NCI-H82 treated with DMSO at 0.1 percent for 48 hours (cell line): ENCODE measurements around the gene CLDN22.
"Not testable (repeated sequence)": the region's sequence is repeated elsewhere in the genome, so short reads cannot be mapped to it uniquely, and the experiment has no call there.

Experiments used
- DNase-seq: peaks from one replicate; lab custom pipeline; 2025; ENCODE audit not compliant: unreplicated experiment; lab: John Stamatoyannopoulos, UW

CLDN22 gene

DNA sequence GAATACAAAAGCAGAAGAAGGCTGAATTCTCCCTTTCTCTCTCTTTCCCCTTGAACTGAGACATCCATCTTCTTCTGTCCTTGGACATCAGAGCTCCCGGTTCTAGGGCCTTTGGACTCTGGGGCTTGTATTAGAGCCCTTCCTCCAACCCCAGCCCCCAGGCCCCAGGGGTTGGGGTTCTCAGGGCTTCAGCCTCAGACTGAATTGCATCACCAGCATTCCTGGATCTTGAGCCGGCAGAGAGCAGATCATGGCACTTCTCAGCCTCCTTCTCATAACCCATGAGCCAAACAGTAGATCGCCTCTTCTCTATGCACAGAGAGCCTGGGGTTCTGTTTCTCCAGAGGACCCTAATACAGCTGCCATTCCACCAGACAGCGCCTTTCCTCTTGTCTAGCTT, 27.5 kb upstream of the CLDN22 start:
- no peak for DNase-seq

DNA sequence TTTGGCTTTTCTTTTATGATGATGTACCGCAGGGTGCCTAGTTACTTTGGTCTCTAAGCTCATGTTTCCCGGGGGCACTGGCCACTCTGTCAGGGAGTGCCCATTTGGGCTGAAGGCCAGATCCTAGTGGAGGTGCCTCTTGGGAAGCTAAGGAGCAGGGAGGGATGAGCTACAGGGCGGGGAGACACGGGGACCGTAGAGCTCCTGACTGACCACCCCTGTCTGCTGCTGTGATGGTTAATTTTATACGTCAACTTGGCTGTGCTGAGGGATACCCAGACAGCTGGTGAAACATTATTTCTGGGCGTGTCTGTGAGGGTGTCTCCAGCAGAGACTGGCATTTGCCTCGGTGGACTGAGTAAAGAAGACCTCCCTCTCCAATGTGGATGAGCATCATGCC, 27.1 kb upstream of the CLDN22 start:
- no peak for DNase-seq

DNA sequence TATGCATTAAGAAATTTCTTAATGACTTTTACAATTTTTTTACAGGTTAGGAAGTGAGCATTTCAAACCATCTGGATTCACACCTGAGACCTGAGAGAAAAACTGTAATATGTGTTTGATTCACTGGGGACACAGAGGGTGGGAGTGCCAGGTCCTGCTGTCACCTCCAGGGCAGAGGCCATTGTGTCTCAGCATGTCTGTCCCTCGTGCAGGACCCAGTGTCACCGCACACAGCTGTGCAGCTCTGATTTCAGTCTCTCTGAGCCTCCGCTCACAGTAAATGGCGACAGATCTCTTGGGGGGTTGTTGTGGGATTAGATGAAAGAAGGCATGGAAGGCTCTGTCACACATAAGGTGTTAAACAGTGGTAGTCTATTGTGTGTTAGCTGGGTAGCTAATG, 25.2 kb upstream of the CLDN22 start:
- no peak for DNase-seq

DNA sequence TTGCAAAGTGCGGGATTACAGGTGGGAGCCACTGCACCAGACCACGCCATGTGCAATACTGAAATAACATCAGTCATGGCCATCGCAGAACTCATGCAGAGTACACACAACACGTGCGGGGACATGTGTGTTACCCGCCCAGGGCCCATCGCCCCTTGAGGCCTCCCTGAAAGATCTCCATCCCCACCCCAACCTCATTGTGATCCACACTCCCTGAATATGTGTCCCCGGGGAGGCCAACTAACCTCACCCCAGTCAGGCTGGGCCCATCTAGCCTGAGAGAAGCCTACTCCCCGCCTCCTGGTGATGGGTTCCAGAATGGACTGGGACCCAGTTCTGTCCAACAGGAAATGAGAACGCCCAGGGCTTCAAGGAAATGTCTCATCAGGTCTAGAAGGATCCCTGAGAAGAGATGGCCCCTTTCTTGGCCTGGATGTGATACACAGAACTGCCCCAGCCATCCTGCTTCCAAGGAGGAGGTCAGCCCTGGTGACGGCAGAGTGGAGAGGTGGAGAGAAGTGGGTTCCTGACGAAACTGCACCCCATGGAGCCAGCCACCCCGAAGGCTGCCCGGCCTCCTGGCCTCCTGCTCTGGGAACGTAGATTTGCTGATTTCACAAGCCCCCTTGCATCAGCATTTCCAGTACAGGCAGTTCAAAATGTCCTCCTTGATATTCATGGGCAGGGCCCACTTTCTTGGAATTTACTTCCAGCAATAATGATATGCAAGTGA, 24.6 kb upstream of the CLDN22 start:
- DNase-seq, result no peak

DNA sequence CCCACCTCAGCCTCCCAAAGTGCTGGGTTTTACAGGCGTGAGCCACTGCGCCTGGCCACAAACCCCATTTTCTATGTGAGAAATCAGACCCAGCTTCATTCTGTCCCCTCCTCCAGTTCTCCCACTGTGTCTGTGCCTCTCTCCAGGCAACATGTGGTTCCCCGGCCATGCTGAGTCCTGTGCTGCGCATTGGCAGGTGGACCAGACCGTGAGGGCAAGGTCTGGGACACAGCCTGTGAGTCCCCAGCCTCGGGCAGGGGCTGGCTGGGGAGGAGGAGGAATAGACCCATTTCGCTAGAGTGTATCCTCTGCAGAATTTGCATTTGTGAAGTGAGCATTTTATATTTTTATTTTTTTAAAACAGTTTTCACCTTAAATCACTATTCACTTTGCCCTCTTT, 23.7 kb upstream of the CLDN22 start:
- no peak for DNase-seq

DNA sequence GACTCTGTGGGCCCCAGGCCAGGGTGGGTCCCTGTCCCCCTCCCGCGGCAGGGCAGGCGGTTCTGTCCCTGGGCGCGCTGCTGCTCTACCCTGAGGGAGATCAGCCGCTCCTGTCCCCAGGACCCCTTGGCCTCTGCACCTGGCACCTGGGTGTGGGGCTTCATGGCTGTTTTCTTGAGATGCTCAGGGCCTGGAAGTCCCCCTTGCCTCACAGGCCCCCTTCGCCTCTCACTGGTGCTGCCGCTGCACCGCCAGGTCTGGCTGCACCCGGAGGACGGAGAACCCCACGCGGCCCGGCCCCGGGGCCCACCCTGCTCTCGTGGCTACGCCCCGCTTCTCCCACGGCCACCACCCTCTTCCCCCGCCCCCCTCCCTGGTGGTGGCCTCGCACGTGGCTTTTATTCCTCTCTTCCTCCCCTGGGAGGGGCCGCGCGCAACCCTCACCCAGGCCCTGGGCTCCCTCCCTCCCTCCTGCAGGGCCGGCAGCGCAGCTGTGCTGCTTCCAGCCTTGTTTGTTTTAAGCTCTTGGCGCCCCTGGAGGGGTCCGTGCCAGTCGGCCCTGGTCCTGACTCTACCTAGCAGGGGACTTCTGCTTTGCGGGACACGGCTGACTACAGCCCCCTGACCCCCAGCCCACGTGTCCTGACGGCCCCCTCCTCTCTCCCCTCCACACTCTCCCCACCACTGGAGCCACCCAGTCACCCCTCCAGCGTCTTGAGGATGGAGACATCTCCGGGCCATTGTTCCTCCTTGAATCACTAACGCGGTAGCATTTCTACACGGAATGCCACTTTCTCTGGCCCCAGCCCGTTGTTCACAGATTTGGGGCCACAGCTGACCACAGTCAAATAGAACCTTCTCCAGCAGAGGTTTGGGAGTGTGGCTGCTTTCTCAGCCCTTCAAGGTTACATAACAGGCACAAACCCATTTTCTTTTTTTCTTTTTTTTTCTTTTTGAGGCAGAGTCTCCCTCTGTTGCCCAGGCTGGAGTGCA, 22.8 kb upstream of the CLDN22 start:
- no peak for DNase-seq

DNA sequence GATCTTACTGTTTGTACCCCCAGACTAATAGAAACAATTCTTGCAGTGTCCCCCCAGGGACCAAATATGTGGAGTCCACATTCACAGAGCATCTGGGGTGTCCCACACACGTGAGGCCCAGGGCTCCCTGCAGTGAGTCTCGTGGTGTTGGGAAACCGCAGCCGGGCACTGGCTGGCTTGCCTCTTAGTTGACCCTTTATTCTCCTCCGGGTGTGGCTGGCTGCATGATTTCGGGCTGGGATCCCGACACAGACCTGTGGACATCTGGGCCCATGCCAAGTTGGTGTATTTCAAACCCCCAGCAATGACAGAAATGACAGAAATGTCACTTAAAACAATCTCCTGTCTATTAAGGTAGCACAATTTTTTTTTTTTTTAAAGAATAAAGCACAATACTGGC, 17.8 kb upstream of the CLDN22 start:
- no peak for DNase-seq

DNA sequence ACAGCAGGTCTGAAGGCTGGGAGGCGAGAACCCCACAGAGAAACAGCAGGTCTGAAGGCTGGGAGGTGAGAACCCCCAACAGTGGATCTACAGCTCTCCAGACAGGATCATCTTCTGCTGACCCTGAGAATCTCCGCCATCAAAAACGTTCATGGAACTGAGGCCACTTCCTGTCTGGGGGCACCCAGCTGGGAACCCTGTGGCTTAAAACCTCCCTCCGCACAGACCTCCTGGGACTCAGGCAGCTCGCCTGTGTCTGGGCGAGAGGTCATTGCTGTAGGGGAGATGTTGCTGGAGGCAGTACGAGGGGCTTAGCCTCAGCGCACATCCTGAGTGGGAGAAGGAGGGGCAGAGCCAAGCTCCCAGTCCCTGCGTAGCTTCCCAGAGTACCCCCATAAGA, 17.3 kb upstream of the CLDN22 start:
- no peak for DNase-seq

DNA sequence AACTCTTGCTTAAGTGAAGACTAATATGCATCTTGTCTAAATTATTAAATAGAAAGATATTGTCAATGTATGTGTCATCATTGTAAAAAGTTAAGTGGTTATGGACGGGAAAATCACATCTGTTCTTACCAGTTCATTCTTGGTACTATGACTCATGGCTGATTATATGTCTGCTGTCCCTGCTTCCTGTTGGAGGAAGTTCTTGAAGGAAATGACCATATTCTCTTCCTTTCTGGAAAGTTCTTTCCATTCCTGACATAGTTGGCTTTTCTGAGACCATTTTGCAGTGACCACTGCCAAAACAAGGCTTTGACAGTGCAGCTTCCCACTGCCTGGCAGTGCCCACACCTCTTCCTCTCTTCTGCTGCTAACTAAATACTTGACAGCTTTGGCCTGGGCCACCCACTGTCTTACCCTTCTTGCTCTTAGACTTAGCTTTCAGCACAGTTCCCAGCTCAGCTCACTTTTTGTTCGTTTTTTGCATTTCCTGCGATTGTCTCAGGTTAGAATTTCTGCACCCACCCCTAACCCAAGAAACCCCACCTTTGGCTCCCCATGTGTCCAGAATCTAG, 15.4 kb upstream of the CLDN22 start:
- no peak for DNase-seq

DNA sequence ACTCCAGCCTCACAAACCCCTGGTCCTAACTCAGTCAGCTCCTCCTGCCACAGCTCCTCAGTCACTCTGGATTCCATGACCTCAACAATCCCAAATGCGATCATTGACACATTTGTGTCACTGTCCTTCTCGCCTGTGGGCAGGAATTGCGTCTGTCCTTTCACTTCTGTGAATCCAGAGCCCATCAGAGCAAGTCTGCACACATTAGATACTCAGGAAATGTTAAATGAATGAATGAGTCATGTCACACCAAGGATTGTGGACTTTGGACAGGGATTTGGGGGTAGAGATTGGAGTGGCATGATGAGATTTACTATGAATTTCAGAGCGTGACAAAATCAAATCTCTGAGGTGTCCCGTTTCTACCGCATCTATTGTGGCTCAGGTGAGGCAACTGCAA, 13.9 kb upstream of the CLDN22 start:
- DNase-seq, result no peak

DNA sequence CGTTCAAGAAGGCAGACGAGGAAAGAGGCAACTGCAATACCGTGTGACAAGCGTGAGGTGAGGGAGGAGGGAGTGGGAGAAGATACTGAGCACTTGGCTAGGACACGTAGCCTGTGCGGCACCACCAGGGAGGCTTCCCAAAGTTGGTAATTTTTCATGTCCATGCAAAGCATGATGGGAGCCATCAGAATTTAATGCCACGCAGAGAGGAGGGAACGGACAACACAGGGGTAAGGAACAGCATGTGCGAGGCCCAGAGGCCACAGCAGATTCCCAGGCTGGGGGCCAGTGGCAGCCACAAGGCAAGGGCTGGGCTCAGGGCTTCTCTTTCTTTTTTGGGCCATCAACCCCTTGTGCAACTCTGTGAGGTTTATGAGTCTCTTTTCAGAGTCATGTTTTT, 13.1 kb upstream of the CLDN22 start:
- no peak for DNase-seq

DNA sequence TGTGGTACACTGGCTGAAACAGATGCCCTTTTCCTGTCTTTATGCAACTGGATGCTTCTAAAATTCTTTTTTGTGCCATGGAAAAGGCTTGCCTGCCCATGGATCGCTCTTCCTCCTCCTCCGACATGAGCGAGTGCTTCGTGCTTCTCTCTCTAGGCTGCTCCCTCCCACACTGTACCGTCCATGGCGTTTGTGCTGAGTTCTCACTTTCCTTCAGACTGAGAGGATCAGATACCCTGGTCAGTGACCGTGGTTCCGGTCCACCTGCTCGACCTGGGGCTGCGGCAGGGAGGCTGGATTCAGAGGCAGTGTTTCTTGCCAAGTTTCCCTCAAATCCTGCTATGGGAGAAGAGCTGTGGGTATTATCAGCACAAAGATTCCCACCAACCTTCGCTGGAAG, 12.4 kb upstream of the CLDN22 start:
- no peak for DNase-seq

DNA sequence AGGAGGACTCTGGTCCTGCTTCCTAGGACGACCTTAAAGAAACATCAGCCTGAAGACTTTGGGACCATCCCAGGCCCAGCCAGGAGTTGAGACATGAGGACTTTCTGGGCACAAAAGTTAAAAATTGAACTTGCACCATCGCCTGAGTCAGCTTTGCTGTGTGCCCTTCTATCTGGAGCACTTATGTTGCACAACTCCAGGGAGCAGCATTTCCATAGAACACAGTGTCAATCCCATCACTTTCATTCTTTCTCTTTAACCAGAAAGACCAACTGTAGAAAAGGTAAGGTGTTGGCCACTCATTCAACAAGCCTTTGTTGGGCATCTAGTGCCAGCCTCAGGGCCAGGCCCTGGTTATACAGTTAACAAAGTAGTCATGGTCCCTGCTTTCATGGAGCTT, 10.8 kb upstream of the CLDN22 start:
- no peak for DNase-seq

DNA sequence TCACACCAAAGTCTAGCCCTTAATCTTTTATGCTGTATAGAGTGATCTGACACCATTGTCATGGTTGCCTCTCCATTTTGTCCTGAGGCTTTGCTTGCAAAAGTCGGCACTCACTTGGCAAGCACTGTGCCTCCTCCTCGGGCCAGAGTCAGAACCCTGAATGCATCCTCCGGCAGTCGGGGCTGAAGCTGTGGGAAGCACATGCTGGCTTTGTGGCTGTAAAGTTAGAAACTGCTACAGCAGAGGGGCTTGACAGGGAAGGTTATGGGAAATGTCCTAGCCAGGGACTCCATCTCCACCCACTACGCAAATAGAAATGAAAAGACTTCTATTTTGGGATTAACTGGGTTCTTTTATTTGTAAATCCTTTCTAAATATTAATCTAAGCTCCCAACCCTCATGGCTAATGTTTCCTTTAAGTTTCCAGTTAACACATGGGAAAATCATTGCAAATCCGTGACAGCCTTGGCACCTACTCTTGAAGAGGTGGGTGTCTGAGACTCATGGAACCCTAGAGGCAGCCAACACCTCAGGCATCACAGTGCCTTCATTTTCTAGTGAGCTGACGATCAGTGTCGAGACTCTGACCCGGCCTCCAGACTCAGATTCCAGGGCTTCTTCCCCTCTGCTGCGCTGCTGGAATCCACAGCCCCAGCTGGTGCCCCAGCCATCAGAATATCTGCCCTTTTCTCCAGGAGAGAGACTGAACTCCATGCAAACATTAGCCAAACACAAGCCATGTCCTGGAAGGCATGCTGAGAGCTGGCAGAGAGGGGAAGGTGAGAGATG, 10.1 kb upstream of the CLDN22 start:
- no peak for DNase-seq

DNA sequence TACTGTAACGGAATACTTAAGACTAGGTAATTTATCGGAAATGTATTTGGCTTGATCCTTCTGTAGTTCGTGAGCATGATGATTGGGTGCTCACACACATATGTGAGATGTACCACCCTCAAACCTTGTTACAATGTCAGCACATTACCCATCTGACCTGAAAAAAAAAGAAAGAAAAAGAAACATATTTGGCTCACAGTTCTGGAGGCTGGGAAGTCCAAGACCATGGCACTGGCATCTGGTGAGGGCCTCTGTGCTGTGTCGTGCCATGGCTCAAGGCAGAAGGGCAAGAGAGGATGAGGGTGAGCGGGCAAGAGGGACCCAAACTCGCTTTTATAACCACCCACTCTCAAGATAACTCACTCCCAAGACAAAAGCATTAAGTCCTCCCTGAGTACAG, 9.2 kb upstream of the CLDN22 start:
- no peak for DNase-seq

DNA sequence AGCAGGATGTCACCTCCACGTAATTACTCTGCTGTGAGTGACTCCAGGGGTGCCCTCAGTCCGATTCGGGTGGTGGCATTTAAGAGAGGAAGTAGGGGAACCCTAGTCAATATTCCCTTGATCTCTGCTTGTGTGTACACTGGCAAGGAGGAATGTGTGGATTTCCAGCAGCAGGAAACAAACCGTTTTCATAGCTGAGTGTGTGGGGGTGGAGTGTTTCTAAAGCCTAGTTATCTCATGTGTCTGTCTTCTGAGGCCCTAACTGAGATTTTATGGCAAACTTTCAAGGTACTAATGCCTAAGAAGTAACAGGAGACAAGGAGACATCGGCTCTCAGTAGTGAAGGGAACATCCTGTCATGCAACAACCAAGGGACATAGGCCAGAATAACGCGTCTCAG, 8.8 kb upstream of the CLDN22 start:
- no peak for DNase-seq

DNA sequence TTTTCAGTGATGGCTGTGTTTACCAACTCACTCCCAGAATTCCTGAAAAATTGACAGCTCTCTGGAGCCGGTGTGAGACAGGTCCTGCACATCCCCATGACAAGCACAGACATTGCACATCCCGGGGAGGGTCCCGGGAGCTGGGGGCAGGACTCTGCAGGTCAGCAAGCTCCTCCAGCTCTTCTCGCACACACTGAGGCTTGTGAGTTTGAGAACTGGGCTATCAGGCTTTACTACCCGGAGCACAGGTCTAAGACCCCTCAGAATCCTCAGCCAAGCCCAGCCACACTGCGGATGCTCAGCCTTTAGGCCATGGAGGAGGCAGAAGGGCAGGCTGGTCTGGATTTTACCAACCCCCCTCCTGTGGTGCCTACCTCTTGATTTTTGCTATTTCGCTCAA, 7.8 kb upstream of the CLDN22 start:
- no peak for DNase-seq

DNA sequence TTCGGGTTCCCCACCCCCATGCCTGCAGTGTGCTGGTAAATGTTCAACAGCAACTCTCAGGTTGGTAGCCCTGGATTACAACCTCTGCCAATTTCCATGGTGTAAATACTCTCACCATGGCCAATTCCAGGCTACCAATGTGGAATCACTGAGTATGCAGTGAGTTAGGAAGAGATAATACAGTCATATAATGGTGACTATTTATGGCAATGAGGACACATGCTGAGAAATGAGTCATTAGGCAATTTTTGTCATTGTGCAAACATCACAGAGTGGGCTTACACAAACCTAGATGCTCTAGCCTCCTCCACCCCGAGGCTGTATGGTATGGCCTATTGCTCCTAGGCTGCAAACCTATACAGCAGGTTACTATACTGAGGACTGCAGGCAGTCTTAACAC, 6.8 kb upstream of the CLDN22 start:
- DNase-seq, result no peak

DNA sequence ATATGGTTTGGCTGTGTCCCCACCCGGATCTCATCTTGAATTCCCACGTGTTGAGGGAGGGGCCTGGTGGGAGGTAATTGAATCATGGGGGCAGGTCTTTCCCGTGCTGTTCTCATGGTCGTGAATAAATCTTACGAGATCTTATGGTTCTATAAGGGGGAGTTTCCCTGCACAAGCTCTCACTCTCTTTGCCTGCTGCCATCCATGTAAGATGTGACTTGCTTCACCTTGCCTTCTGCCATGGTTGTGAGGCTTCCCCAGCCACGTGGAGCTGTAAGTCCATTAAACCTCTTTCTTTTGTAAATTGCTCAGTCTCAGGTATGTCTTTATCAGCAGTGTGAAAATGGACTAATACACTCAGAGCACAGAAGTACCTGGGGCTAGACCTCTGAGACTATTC, 6.3 kb upstream of the CLDN22 start:
- DNase-seq, result not testable (repeated sequence)

DNA sequence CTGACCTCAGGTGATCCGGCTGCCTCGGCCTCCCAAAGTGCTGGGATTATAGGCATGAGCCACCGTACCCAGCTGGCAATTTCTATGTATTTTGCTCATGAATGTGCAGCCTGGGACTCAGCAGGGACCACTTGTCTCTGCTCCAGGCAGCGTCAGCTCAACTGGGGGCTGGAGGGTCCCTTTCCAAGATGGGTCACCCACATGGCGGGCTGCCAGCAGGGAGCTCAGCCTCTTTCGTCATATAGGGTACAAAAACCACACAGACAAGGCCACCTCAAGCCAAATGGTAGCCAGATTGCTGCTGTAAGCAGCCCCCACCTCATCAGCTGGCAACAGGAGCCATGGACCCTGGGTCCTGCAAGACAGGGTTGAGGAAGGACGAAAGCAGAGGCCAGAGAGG, 4.5 kb upstream of the CLDN22 start:
- DNase-seq, result no peak

DNA sequence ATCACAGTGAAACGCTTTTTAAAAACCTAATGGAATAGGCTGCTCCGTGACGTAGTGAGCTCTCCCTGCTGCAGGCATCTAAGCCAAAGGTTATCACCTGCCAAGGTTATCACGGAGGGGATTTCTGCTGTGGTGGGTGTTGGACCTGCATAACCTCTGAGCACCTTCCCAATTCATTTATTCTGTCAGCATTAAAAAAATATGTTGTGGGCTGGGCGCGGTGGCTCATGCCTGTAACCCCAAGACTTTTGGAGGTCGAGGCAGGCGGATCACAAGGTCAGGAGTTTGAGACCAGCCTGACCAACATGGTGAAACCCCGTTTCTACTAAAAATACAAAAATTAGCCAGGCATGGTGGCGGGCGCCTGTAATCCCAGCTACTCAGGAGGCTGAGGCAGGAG, 4.0 kb upstream of the CLDN22 start:
- DNase-seq, result not testable (repeated sequence)
